ENCODE measurements around the gene NBEAL2. TPM values are rescaled to one million over a fixed set of nuclear protein-coding genes. Genes with fewer than 3 reads are reported as not detected.

NBEAL2 gene
- total RNA-seq, 1 donor: 3.5 TPM

DNA sequence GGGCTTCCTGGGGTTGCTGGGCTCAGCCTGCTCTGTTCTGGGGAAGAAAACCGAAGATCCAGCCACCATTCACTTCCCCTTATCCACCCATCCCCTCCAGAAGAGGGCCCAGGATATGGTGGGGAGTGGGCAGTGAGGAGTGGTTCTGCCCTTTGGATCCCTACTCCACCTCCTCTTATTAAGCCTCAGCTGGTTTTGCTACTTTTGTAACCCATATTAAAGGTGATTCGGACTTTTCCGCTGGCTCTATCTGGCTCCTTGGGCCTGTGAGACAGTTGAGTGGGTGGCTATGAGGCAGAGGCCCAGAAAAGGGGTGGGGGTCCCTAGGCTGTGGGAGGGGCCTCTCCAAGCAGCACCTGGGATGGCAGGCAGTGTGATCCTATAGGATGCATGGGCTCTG lies 33.8 kb downstream of the NBEAL2 start:
- no peak for DNase-seq (ENCODE audit: low read depth)
- no peak overlapping the region for H3K4me3 ChIP-seq (ENCODE audit: low read depth, low read length)
- TF ChIP-seq, protein P1, sequence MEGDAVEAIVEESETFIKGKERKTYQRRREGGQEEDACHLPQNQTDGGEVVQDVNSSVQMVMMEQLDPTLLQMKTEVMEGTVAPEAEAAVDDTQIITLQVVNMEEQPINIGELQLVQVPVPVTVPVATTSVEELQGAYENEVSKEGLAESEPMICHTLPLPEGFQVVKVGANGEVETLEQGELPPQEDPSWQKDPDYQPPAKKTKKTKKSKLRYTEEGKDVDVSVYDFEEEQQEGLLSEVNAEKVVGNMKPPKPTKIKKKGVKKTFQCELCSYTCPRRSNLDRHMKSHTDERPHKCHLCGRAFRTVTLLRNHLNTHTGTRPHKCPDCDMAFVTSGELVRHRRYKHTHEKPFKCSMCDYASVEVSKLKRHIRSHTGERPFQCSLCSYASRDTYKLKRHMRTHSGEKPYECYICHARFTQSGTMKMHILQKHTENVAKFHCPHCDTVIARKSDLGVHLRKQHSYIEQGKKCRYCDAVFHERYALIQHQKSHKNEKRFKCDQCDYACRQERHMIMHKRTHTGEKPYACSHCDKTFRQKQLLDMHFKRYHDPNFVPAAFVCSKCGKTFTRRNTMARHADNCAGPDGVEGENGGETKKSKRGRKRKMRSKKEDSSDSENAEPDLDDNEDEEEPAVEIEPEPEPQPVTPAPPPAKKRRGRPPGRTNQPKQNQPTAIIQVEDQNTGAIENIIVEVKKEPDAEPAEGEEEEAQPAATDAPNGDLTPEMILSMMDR (IDR thresholded peaks at IDR 0.05; ENCODE audit: insufficient read depth, low read depth, low read length): no peak

DNA sequence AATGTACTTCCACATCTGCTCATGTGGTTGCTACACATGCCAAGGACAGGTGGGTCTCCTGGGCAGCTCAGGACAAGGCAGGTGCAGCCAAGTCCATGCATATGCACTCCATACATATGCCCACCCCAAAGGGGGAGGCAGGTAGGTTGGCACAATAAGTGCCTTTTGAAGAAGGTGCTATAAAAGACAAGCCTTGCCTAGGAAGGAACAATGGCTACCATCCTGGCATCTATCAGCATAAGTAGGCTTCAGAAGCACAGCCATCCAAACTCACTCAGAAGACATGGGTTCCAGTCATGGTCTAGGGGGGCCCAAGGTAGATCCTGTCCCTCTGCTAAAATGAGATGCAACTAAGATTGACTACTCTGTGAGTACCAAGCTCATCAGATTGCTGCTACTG lies 34.6 kb downstream of the NBEAL2 start:
- TF ChIP-seq, protein P1 (IDR thresholded peaks at IDR 0.05; ENCODE audit: insufficient read depth, low read depth, low read length): no peak
- DNase-seq (ENCODE audit: low read depth): no peak
- H3K4me3 ChIP-seq (ENCODE audit: low read depth, low read length): no peak overlapping the region

DNA sequence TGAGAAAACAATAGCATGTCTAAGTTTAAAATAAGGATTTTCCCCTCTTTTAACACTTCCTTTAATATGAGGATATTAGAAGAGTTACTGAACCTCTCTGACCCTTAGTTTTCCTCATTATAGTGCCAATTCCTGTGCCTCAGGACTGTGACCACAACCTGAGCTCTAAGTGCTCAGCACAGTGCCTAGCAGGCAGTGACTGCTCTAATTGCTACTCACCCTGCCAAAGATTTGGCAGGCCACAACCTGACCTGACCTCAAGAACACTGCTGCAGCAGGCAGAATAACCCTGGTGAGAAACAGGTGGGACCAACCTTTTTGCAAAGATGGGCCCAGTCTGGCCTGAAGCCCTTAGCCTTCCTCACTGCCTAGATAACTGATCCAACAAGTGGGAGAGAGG lies 35.7 kb downstream of the NBEAL2 start:
- TF ChIP-seq, protein P1 (IDR thresholded peaks at IDR 0.05; ENCODE audit: insufficient read depth, low read depth, low read length): no peak
- no peak for DNase-seq (ENCODE audit: low read depth)
- H3K4me3 ChIP-seq (ENCODE audit: low read depth, low read length): no peak overlapping the region

DNA sequence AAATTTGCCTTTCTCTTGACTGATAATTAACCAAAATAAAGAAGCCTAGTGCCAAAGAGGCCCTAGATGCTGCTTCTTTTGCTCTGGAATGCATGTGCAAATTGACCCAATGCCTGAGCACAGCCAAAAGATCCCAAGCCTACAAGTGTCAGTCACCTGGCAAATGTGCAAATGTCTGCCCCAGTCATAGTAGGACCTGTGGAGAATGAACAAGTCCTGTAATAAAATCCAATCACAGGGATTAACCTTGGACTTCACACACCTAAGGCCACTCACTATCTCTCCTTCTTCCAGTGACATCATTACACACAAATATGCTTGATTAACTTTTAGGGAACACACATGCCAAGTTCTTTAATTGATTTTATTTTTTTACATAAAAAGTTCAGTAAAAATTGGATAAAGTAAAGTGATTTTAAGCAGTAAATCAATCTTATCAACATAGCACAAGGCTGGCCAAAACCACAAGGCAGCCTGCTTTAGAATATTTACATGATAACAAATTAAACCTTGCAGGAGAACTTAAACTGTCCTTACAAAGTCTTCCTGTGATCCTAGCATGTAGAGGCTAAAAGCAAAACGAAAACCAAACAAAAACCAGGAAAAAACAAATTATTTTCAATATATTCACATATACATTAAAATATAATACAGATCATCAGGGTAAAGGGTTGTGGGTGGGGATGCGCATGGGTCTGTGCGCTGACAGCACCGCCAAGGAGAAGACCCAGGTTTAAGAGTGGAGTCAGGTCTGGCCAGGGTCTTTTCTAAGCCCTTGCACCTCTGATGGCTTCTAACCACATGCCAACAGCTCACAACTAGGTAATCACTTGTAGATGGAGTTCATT lies 36.8 kb downstream of the NBEAL2 start:
- TF ChIP-seq, protein P1 (IDR thresholded peaks at IDR 0.05; ENCODE audit: insufficient read depth, low read depth, low read length): no peak
- H3K4me3 ChIP-seq (ENCODE audit: low read depth, low read length): no peak overlapping the region
- DNase-seq (ENCODE audit: low read depth): no peak

DNA sequence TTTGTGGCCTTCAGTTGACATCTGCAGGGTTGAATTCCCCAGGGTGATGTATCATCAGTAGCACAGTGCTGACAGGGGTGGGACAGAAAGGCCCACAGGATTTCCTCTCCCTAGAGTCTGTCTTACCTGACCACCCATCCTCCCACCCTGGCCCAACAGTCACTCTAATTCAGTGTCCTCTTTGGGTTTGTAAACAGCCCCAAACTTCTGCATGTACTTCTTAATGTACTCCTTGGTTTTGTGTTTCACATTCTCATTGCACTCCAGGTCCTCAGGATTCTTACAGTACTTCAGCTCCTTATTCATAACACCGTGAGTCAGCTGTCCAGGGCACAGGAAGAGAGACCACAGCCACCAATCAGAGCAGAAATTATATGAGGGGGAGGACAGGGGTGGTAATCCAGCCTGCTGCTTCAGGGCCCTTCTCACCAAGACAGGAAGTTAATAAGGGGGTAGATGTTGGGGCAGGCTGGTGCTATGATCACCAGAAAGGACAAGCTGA lies 37.5 kb downstream of the NBEAL2 start:
- DNase-seq (ENCODE audit: low read depth): peak; percentile 80
- TF ChIP-seq, protein P1 (IDR thresholded peaks at IDR 0.05; ENCODE audit: insufficient read depth, low read depth, low read length): no peak
- no peak overlapping the region for H3K4me3 ChIP-seq (ENCODE audit: low read depth, low read length)

DNA sequence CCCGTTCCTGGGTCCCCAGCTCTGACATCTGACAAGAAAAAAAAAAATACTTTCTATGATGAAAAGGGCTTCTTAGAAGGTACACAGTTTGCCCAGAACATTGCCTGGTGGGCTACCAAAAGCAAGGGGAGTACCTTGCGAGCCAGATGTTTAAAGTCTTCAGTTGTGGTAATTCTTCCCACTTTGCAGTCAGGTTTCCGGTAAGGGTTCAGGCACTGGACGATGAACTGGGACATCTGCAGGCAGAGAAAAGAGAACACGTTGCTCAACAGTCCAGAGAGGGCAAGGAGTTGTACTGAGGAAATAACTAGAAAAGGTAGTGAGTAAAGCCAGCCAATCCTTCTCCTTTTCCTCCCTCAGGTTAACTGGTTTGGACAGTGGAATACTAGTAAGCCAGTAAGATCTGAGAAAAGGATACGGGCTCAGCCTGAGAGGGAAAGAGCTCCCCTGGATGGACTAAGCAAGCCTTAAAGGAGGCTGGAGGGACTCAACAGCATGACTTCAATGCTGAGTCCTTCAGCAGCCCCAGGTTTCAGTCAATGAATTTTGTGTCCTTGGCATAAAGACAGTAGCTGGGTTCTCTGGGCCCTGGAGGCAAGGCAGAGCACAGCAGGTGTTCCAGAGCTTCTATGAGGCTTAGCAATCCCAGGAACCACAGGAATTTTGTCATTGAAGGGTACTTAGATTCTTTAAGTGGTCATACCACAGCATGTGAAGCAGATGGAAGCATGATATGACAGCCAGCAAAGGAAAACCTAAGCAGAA lies 38.2 kb downstream of the NBEAL2 start:
- TF ChIP-seq, protein P1 (IDR thresholded peaks at IDR 0.05; ENCODE audit: insufficient read depth, low read depth, low read length): no peak
- H3K4me3 ChIP-seq (ENCODE audit: low read depth, low read length): no peak overlapping the region
- DNase-seq (ENCODE audit: low read depth): peak; percentile 21
